HEK293T (cell line): ENCODE results near the gene LRRC8E.

Experiments used
- ARNT ChIP-seq: fragments of 450-650 bp; IDR thresholded peaks from 2 replicates; pipeline ENCODE4 v1.6.1; 2017; ENCODE audit warnings: mild to moderate bottlenecking
- BHLHE40 ChIP-seq: fragments of 450-650 bp; IDR thresholded peaks from 2 replicates; pipeline ENCODE4 v1.6.1; 2016; ENCODE audit warnings: mild to moderate bottlenecking, moderate library complexity, borderline replicate concordance
- CTBP1 ChIP-seq: fragments of 450-650 bp; IDR thresholded peaks from 2 replicates; pipeline ENCODE4 v1.6.1; 2016; ENCODE audit warnings: borderline replicate concordance
- ELF4 ChIP-seq: fragments of 450-650 bp; IDR thresholded peaks from 2 replicates; pipeline ENCODE4 v1.6.1; 2017; ENCODE audit warnings: antibody characterized with exemption
- FOXA1 ChIP-seq: fragments of 450-650 bp; IDR thresholded peaks from 2 replicates; pipeline ENCODE4 v1.6.1; 2016; ENCODE audit warnings: mild to moderate bottlenecking
- FOXK2 ChIP-seq: fragments of 450-650 bp; IDR thresholded peaks from 2 replicates; pipeline ENCODE4 v1.6.1; 2016; ENCODE audit warnings: mild to moderate bottlenecking
- FOXM1 ChIP-seq: fragments of 450-650 bp; IDR thresholded peaks from 2 replicates; pipeline ENCODE4 v1.6.1; 2017; ENCODE audit warnings: mild to moderate bottlenecking, borderline replicate concordance
- HDGF ChIP-seq: fragments of 450-650 bp; IDR thresholded peaks from 2 replicates; pipeline ENCODE4 v1.6.1; 2017; ENCODE audit warnings: antibody characterized with exemption, borderline replicate concordance
- NFRKB ChIP-seq: fragments of 450-650 bp; IDR thresholded peaks from 2 replicates; pipeline ENCODE4 v1.6.1; 2016; ENCODE audit warnings: mild to moderate bottlenecking, moderate library complexity
- SP1 ChIP-seq: fragments of 450-650 bp; IDR thresholded peaks from 2 replicates; pipeline ENCODE4 v1.6.1; 2017
- SUZ12 ChIP-seq: fragments of 450-650 bp; IDR thresholded peaks from 2 replicates; pipeline ENCODE4 v1.6.1; 2016; ENCODE audit warnings: mild to moderate bottlenecking
- TARDBP ChIP-seq: fragments of 450-650 bp; IDR thresholded peaks from 2 replicates; pipeline ENCODE4 v1.6.1; 2016
- ZNF384 ChIP-seq: fragments of 450-650 bp; IDR thresholded peaks from 2 replicates; pipeline ENCODE4 v1.6.1; 2016
- TF ChIP-seq, protein P1 (sequence below): fragments of 450-650 bp; IDR thresholded peaks from 2 replicates; pipeline ENCODE4 v1.6.1; 2016

DNA sequence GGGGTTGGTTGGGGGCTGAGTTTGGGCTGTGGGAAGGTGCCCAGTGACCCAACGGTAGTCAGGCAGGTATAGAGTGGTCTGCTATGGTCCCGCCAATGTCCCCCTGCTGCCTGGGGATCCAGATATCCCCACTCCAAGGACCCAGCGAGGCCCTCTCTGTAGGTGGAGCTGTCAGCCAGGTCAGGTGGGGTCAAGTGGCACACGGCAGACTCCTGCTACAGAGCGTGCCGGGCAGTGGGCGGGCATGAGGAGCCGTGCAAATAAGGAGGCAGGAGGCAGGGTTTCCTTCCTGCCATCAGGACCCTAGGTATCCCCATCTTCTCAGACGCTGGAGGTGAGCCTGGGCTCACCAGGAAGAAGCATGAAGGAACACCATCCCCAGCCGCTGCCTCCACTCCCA is 43.4 kb upstream of the LRRC8E start:
- TF ChIP-seq SUZ12: no peak
- TF ChIP-seq, protein P1, sequence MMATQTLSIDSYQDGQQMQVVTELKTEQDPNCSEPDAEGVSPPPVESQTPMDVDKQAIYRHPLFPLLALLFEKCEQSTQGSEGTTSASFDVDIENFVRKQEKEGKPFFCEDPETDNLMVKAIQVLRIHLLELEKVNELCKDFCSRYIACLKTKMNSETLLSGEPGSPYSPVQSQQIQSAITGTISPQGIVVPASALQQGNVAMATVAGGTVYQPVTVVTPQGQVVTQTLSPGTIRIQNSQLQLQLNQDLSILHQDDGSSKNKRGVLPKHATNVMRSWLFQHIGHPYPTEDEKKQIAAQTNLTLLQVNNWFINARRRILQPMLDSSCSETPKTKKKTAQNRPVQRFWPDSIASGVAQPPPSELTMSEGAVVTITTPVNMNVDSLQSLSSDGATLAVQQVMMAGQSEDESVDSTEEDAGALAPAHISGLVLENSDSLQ: no peak
- no peak for TF ChIP-seq BHLHE40
- no peak for TF ChIP-seq SP1
- no peak for TF ChIP-seq TARDBP
- TF ChIP-seq ZNF384: no peak
- no peak for TF ChIP-seq NFRKB
- no peak for TF ChIP-seq ARNT
- TF ChIP-seq HDGF: no peak
- no peak for TF ChIP-seq FOXA1
- no peak for TF ChIP-seq FOXM1
- no peak for TF ChIP-seq FOXK2
- TF ChIP-seq ELF4: no peak
- no peak for TF ChIP-seq CTBP1
